HS-5 (cell line): ENCODE measurements around the gene DLG1.

ENCODE experiments used
- DNase-seq: peaks from one replicate; pipeline ENCODE4 v3.0.0-alpha.2; 2012; ENCODE audit warnings: low read depth

The DLG1 gene

GRCh38 chr3:197317250-197317963 is 19.0 kb upstream of the DLG1 start:
- DNase-seq: no peak

- DNase-seq: no peak
Observed at GRCh38 chr3:197312431-197312830, 14.0 kb upstream of the DLG1 start.

- no peak for DNase-seq
Observed at GRCh38 chr3:197311591-197311990, 13.2 kb upstream of the DLG1 start.

- DNase-seq: peak; percentile 92
Observed at GRCh38 chr3:197309528-197310361, 11.3 kb upstream of the DLG1 start.

GRCh38 chr3:197308591-197308990 is 10.2 kb upstream of the DLG1 start:
- no peak for DNase-seq

- DNase-seq: peak; percentile 90
Observed at GRCh38 chr3:197306374-197307086, 8.1 kb upstream of the DLG1 start.

- no peak for DNase-seq
Observed at GRCh38 chr3:197305854-197306253, 7.4 kb upstream of the DLG1 start.

GRCh38 chr3:197303452-197303851 is 5.0 kb upstream of the DLG1 start:
- no peak for DNase-seq

- DNase-seq: peak; percentile 89
Observed at GRCh38 chr3:197302696-197303341, 4.4 kb upstream of the DLG1 start.

GRCh38 chr3:197302033-197302432 is 3.6 kb upstream of the DLG1 start:
- no peak for DNase-seq

GRCh38 chr3:197300361-197300760 is 1.9 kb upstream of the DLG1 start:
- DNase-seq: no peak

GRCh38 chr3:197298945-197299854 is 788 bp upstream of the DLG1 start:
- no peak for DNase-seq

GRCh38 chr3:197297476-197298340 is 704 bp downstream of the DLG1 start:
- DNase-seq: peak; percentile 72

GRCh38 chr3:197297002-197297401 is 1.4 kb downstream of the DLG1 start:
- DNase-seq: no peak

- no peak for DNase-seq
Observed at GRCh38 chr3:197296545-197296944, 1.9 kb downstream of the DLG1 start.

GRCh38 chr3:197295871-197296270 is 2.5 kb downstream of the DLG1 start:
- DNase-seq: no peak

- no peak for DNase-seq
Observed at GRCh38 chr3:197293605-197294237, 4.7 kb downstream of the DLG1 start.

- DNase-seq: no peak
Observed at GRCh38 chr3:197292648-197293047, 5.8 kb downstream of the DLG1 start.

- DNase-seq: no peak
Observed at GRCh38 chr3:197292083-197292646, 6.2 kb downstream of the DLG1 start.
